ENCODE measurements around the gene NDUFB11. TPM values are rescaled to one million over a fixed set of nuclear protein-coding genes. Genes with fewer than 3 reads are reported as not detected.

The NDUFB11 gene
- total and polyA plus RNA-seq, 9 of the 15 experiments (the other 6 are each of a cell fraction or from before 2014, with no cell fraction given): 20.9 to 269 (median 86.8) TPM

DNA sequence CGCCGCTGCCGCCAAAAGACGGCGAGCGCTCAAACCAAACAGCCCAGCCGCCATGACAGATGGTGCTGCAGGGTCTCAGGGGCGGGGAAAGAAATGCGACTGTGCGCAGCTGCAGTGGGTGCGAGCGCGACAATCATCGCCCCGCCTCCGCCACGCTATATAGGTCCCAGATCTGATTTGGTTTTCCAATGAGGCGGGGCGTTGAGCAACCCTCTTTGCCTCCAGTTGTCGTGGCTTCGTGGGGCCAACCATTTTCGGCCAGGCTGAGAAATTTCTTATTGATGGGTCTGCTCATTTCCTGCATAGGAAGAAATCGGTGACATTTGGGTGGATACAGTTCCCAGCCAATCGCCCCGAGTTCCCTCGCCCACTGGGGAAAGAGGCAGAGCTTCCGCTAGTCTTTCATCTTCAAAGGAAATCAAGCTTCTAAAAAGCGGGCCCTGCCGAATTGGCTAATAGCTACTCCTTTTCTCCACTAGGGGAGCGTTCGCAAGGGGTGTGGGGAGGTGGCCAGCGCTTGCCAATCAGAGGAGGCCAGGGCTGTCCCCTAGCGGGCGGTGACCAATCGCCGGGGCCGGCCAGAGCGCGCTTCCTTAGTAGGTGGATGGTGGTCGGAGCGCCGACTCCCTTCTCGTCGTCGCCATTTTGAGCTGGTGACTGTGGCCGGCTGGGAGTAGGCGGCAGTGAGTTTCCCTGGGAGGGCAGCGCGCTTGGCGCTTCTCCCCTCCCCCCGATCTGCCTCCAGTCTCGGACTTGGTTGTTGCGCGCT lies at the start of gene NDUFB11, which contains the start of gene RBM10 (continued):
- TF ChIP-seq, protein P1, sequence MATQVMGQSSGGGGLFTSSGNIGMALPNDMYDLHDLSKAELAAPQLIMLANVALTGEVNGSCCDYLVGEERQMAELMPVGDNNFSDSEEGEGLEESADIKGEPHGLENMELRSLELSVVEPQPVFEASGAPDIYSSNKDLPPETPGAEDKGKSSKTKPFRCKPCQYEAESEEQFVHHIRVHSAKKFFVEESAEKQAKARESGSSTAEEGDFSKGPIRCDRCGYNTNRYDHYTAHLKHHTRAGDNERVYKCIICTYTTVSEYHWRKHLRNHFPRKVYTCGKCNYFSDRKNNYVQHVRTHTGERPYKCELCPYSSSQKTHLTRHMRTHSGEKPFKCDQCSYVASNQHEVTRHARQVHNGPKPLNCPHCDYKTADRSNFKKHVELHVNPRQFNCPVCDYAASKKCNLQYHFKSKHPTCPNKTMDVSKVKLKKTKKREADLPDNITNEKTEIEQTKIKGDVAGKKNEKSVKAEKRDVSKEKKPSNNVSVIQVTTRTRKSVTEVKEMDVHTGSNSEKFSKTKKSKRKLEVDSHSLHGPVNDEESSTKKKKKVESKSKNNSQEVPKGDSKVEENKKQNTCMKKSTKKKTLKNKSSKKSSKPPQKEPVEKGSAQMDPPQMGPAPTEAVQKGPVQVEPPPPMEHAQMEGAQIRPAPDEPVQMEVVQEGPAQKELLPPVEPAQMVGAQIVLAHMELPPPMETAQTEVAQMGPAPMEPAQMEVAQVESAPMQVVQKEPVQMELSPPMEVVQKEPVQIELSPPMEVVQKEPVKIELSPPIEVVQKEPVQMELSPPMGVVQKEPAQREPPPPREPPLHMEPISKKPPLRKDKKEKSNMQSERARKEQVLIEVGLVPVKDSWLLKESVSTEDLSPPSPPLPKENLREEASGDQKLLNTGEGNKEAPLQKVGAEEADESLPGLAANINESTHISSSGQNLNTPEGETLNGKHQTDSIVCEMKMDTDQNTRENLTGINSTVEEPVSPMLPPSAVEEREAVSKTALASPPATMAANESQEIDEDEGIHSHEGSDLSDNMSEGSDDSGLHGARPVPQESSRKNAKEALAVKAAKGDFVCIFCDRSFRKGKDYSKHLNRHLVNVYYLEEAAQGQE (IDR thresholded peaks at IDR 0.05; ENCODE audit: borderline replicate concordance): no peak
- TF ChIP-seq, protein P1 (CRISPR knock-in tag; IDR thresholded peaks at IDR 0.05; ENCODE audit: low read depth): no peak
- TF ChIP-seq ZNF445 (CRISPR knock-in tag; IDR thresholded peaks at IDR 0.05; ENCODE audit: low read depth) (no peak), RFX5 (IDR thresholded peaks at IDR 0.05; ENCODE audit: low read depth, low read length) (no peak), CAMTA2 (CRISPR knock-in tag; conservative IDR thresholded peaks at IDR 0.05) (no peak), PRMT5 (CRISPR knock-in tag; IDR thresholded peaks at IDR 0.05) (no peak), ZNF232 (CRISPR knock-in tag; IDR thresholded peaks at IDR 0.05) (no peak), BACH1 (tag; IDR thresholded peaks at IDR 0.05) (no peak)
- TF ChIP-seq, protein P2, sequence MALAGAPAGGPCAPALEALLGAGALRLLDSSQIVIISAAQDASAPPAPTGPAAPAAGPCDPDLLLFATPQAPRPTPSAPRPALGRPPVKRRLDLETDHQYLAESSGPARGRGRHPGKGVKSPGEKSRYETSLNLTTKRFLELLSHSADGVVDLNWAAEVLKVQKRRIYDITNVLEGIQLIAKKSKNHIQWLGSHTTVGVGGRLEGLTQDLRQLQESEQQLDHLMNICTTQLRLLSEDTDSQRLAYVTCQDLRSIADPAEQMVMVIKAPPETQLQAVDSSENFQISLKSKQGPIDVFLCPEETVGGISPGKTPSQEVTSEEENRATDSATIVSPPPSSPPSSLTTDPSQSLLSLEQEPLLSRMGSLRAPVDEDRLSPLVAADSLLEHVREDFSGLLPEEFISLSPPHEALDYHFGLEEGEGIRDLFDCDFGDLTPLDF (CRISPR knock-in tag; IDR thresholded peaks at IDR 0.05): no peak; the same call in 1 of the 2 replicates
- TF ChIP-seq, protein P3, sequence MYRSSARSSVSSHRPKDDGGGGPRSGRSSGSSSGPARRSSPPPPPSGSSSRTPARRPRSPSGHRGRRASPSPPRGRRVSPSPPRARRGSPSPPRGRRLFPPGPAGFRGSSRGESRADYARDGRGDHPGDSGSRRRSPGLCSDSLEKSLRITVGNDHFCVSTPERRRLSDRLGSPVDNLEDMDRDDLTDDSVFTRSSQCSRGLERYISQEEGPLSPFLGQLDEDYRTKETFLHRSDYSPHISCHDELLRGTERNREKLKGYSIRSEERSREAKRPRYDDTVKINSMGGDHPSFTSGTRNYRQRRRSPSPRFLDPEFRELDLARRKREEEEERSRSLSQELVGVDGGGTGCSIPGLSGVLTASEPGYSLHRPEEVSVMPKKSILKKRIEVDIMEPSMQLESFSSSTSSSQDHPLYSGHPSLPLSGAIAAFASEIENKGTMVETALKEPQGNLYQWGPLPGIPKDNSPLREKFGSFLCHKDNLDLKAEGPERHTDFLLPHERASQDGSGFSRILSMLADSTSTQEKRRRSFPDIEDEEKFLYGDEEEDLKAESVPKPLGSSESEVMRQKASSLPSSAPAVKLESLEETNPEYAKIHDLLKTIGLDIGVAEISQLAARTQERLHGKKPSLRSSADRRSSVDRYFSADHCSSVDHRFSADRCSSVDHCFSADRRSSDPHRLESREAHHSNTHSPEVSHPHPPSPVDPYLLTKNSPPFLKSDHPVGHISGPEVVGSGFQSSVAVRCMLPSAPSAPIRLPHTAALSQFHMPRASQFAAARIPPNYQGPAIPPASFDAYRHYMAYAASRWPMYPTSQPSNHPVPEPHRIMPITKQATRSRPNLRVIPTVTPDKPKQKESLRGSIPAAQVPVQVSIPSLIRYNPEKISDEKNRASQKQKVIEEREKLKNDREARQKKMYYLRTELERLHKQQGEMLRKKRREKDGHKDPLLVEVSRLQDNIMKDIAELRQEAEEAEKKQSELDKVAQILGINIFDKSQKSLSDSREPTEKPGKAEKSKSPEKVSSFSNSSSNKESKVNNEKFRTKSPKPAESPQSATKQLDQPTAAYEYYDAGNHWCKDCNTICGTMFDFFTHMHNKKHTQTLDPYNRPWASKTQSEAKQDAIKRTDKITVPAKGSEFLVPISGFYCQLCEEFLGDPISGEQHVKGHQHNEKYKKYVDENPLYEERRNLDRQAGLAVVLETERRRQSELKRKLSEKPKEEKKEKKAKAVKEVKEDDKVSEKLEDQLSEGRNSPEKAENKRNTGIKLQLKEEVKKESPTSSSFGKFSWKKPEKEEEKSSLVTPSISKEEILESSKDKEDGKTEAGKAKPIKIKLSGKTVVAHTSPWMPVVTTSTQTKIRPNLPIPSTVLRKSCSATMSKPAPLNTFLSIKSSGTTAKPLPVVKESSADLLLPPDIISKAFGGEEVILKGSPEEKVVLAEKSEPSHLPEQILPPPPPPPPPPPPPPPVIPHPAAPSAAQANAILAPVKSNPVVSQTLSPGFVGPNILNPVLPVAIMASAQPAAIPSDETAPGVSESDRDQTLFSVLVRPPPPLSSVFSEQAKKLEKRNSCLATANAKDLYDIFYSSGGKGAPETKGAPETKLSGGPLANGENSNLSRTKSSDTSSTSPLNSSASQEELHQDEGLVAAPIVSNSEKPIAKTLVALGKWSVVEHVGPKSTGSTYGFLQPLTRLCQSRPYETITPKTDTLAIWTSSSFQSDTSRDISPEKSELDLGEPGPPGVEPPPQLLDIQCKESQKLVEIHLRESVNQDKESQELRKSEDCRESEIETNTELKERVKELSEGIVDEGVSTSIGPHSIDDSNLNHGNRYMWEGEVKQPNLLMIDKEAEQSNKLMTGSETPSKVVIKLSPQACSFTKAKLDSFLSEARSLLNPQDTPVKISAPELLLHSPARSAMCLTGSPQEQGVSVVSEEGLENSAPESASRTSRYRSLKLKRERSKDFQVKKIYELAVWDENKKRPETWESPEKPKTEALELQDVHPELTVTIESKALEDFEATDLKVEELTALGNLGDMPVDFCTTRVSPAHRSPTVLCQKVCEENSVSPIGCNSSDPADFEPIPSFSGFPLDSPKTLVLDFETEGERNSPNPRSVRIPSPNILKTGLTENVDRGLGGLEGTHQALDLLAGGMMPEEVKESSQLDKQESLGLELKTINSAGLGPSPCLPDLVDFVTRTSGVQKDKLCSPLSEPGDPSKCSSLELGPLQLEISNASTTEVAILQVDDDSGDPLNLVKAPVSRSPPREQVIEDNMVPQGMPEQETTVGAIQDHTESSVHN (IDR thresholded peaks at IDR 0.05; ENCODE audit: borderline replicate concordance in 1 of 2, low read depth in 1 of 2): no peak
